BLaER1 (cell line): ENCODE results near the gene RPS21.

Source experiments
- H3K27ac ChIP-seq: shearing (Covaris generic); formaldehyde crosslinking; 2 replicates; pipeline ENCODE4 v1.8.1; 2022
- H3K27me3 ChIP-seq: shearing (Covaris generic); formaldehyde crosslinking; 2 replicates; pipeline ENCODE4 v1.8.1; 2022
- H3K36me3 ChIP-seq: shearing (Covaris generic); formaldehyde crosslinking; 2 replicates; pipeline ENCODE4 v1.8.1; 2022
- H3K4me1 ChIP-seq: shearing (Covaris generic); formaldehyde crosslinking; 2 replicates; pipeline ENCODE4 v1.8.1; 2022
- H3K4me2 ChIP-seq: shearing (Covaris generic); formaldehyde crosslinking; 2 replicates; pipeline ENCODE4 v1.8.1; 2022
- H3K4me3 ChIP-seq: shearing (Covaris generic); formaldehyde crosslinking; 2 replicates; pipeline ENCODE4 v1.8.1; 2022
- H3K9ac ChIP-seq: shearing (Covaris generic); formaldehyde crosslinking; 2 replicates; pipeline ENCODE4 v1.8.1; 2022
- H3K9me3 ChIP-seq: shearing (Covaris generic); formaldehyde crosslinking; 2 replicates; pipeline ENCODE4 v1.8.1; 2022
- H4K20me1 ChIP-seq: shearing (Covaris generic); formaldehyde crosslinking; 2 replicates; pipeline ENCODE4 v1.8.1; 2022
- Cebpa-rat ChIP-seq: shearing (Covaris generic); IDR thresholded peaks from 2 replicates; pipeline ENCODE4 v1.8.1; 2022

RPS21 gene

GRCh38 chr20:62386383-62387218 lies at the start of gene RPS21:
TSS of gene RPS21 (plus strand) at chr20:62387103. CDS start at chr20:62387339, 236 bp downstream.
- Histone ChIP-seq H3K4me3 (peak within 1 kb of the TSS; percentile 98), H3K4me1 (peaks cover 47% of the 10 kb centered on the region), H3K27me3 (no peaks in the 10 kb centered on the region), H3K36me3 (peaks cover 50% of the 10 kb centered on the region), H3K9me3 (no peaks in the 10 kb centered on the region), H3K4me2 (peak within 1 kb of the TSS; percentile 94), H3K27ac (peak within 1 kb of the TSS; percentile 96), H4K20me1 (peaks cover 57% of the 10 kb centered on the region), H3K9ac (peak within 1 kb of the TSS; percentile 98)
- no peak for TF ChIP-seq Cebpa-rat

- Histone ChIP-seq H3K36me3 (peaks cover 21% of the 10 kb centered on the region), H3K27ac (peak overlapping the region; percentile 64), H3K4me1 (peaks cover 78% of the 10 kb centered on the region), H3K4me3 (peak overlapping the region; percentile 28), H3K27me3 (no peaks in the 10 kb centered on the region), H4K20me1 (peaks cover 36% of the 10 kb centered on the region), H3K4me2 (peak overlapping the region; percentile 94), H3K9me3 (peaks cover 6% of the 10 kb centered on the region), H3K9ac (peak overlapping the region; percentile 31; the same call in 1 of the 2 replicates)
- no peak for TF ChIP-seq Cebpa-rat
Observed at GRCh38 chr20:62337558-62338293, 49.2 kb upstream of the RPS21 start.

- Histone ChIP-seq H3K4me1 (peaks cover 84% of the 10 kb centered on the region), H3K4me3 (peak overlapping the region; percentile 28; the same call in 1 of the 2 replicates), H3K9me3 (peaks cover 6% of the 10 kb centered on the region), H3K27me3 (no peaks in the 10 kb centered on the region), H3K9ac (peak overlapping the region; percentile 23; the same call in 1 of the 2 replicates), H4K20me1 (peaks cover 36% of the 10 kb centered on the region), H3K36me3 (peaks cover 16% of the 10 kb centered on the region), H3K27ac (peak overlapping the region; percentile 64), H3K4me2 (peak overlapping the region; percentile 94)
- TF ChIP-seq Cebpa-rat = no peak
Observed at GRCh38 chr20:62338294-62338620, 48.6 kb upstream of the RPS21 start.

GRCh38 chr20:62339647-62340062 lies 47.2 kb upstream of the RPS21 start:
- no peak for TF ChIP-seq Cebpa-rat
- Histone ChIP-seq H3K4me1 (peaks cover 92% of the 10 kb centered on the region), H3K4me2 (peak overlapping the region; percentile 94), H3K4me3 (peak overlapping the region; percentile 47), H3K9ac (peak overlapping the region; percentile 65), H4K20me1 (peaks cover 36% of the 10 kb centered on the region), H3K27ac (peak overlapping the region; percentile 69; the same call in 1 of the 2 replicates), H3K36me3 (peaks cover 6% of the 10 kb centered on the region; the same call in 1 of the 2 replicates), H3K27me3 (no peaks in the 10 kb centered on the region), H3K9me3 (peaks cover 6% of the 10 kb centered on the region)

- Histone ChIP-seq H3K9me3 (peaks cover 6% of the 10 kb centered on the region), H3K4me2 (no peak overlapping the region), H3K27me3 (no peaks in the 10 kb centered on the region), H3K9ac (no peak overlapping the region), H4K20me1 (peaks cover 10% of the 10 kb centered on the region), H3K4me3 (no peak overlapping the region), H3K36me3 (peaks cover 27% of the 10 kb centered on the region), H3K4me1 (peaks cover 74% of the 10 kb centered on the region), H3K27ac (no peak overlapping the region)
- TF ChIP-seq Cebpa-rat = no peak
Observed at GRCh38 chr20:62342910-62343309, 44.0 kb upstream of the RPS21 start.

GRCh38 chr20:62344092-62344491 lies 42.8 kb upstream of the RPS21 start:
- peaks cover 13% of the 10 kb centered on the region for H3K9me3 ChIP-seq
- peaks cover 62% of the 10 kb centered on the region for H3K4me1 ChIP-seq
- peaks cover 28% of the 10 kb centered on the region for H3K36me3 ChIP-seq
- H4K20me1 ChIP-seq = no peaks in the 10 kb centered on the region
- no peak overlapping the region for H3K4me3 ChIP-seq
- H3K4me2 ChIP-seq = peak overlapping the region; percentile 70
- no peak overlapping the region for H3K27ac ChIP-seq
- TF ChIP-seq Cebpa-rat = no peak
- H3K27me3 ChIP-seq = no peaks in the 10 kb centered on the region
- no peak overlapping the region for H3K9ac ChIP-seq

GRCh38 chr20:62344782-62345181 lies 42.1 kb upstream of the RPS21 start:
- Histone ChIP-seq H4K20me1 (no peaks in the 10 kb centered on the region), H3K9me3 (peaks cover 16% of the 10 kb centered on the region), H3K4me3 (no peak overlapping the region), H3K4me2 (peak overlapping the region; percentile 70), H3K36me3 (peaks cover 29% of the 10 kb centered on the region), H3K9ac (no peak overlapping the region), H3K4me1 (peaks cover 55% of the 10 kb centered on the region), H3K27ac (no peak overlapping the region), H3K27me3 (no peaks in the 10 kb centered on the region)
- peak; percentile 84 for TF ChIP-seq Cebpa-rat

GRCh38 chr20:62345681-62346370 lies 41.1 kb upstream of the RPS21 start:
- Histone ChIP-seq H3K4me1 (peaks cover 45% of the 10 kb centered on the region), H3K27ac (no peak overlapping the region), H3K27me3 (no peaks in the 10 kb centered on the region), H3K36me3 (peaks cover 39% of the 10 kb centered on the region), H4K20me1 (peaks cover 2% of the 10 kb centered on the region; the same call in 1 of the 2 replicates), H3K9me3 (peaks cover 16% of the 10 kb centered on the region), H3K4me2 (peak overlapping the region; percentile 70; the same call in 1 of the 2 replicates), H3K4me3 (no peak overlapping the region), H3K9ac (no peak overlapping the region)
- TF ChIP-seq Cebpa-rat = no peak

- H3K27me3 ChIP-seq = no peaks in the 10 kb centered on the region
- H3K4me2 ChIP-seq = no peak overlapping the region
- H3K36me3 ChIP-seq = peaks cover 42% of the 10 kb centered on the region
- peaks cover 8% of the 10 kb centered on the region; the same call in 1 of the 2 replicates for H4K20me1 ChIP-seq
- no peak overlapping the region for H3K9ac ChIP-seq
- H3K4me1 ChIP-seq = peaks cover 37% of the 10 kb centered on the region
- no peak overlapping the region for H3K27ac ChIP-seq
- H3K9me3 ChIP-seq = peaks cover 10% of the 10 kb centered on the region
- no peak for TF ChIP-seq Cebpa-rat
- H3K4me3 ChIP-seq = no peak overlapping the region
Observed at GRCh38 chr20:62346398-62347150, 40.3 kb upstream of the RPS21 start.
